A549 treated with Hydrocortisone at 1 μM for 4 hours (cell line): ENCODE measurements around the gene OSBPL3. TPM values are rescaled to one million over a fixed set of nuclear protein-coding genes. Genes with fewer than 3 reads are reported as not detected.

Experiments used
- total RNA-seq: library from RNA; stranded (reverse); fragments of 200-300 nt; extraction: Qiagen RNA extraction; gene quantifications from 5 replicates; pipeline ENCODE4 v1.2.3, GENCODE V29; 2022

OSBPL3 gene, protein sequence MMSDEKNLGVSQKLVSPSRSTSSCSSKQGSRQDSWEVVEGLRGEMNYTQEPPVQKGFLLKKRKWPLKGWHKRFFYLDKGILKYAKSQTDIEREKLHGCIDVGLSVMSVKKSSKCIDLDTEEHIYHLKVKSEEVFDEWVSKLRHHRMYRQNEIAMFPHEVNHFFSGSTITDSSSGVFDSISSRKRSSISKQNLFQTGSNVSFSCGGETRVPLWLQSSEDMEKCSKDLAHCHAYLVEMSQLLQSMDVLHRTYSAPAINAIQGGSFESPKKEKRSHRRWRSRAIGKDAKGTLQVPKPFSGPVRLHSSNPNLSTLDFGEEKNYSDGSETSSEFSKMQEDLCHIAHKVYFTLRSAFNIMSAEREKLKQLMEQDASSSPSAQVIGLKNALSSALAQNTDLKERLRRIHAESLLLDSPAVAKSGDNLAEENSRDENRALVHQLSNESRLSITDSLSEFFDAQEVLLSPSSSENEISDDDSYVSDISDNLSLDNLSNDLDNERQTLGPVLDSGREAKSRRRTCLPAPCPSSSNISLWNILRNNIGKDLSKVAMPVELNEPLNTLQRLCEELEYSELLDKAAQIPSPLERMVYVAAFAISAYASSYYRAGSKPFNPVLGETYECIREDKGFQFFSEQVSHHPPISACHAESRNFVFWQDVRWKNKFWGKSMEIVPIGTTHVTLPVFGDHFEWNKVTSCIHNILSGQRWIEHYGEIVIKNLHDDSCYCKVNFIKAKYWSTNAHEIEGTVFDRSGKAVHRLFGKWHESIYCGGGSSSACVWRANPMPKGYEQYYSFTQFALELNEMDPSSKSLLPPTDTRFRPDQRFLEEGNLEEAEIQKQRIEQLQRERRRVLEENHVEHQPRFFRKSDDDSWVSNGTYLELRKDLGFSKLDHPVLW
- total RNA-seq = 11.2 to 16.1 TPM (median 13.9 TPM) in 5 replicates

DNA sequence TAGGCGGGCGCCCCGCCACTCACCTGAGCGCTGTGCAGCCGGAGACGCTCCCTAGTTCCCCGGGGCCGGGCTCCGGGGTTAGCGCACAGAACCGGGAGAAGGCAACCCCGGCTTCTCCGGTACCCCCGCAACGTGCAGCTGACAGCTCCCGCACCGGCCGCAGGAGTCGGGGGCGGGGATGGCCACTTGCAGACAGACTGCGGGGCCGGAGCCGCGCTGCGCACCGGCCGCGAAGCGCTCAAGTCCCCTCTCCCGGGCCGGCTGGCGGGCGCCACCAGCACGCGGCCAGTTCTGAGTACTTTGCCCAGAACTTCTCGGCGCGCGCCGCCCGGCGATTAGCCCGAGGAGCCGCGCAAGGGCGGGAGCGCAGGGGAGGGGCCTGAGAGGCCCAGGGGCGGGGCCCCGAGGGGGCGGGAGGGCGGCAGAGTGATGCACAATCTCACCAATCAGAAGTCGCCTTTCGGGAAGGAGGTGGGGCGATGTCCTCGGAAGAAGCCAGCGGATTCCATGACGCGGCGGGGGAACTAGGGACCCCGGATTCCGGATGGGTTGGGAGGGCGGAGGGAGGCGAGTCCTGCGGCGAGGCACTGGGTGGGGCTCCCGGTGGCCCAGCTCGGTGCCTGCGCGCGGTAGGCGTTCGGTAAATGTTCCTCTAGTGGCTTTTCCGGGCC lies at the start of gene OSBPL3:
Gene OSBPL3, minus strand, starts transcription at position 316 of the 671 bp plus-strand sequence. CDS start 87,706 bp downstream, outside the sequence.

DNA sequence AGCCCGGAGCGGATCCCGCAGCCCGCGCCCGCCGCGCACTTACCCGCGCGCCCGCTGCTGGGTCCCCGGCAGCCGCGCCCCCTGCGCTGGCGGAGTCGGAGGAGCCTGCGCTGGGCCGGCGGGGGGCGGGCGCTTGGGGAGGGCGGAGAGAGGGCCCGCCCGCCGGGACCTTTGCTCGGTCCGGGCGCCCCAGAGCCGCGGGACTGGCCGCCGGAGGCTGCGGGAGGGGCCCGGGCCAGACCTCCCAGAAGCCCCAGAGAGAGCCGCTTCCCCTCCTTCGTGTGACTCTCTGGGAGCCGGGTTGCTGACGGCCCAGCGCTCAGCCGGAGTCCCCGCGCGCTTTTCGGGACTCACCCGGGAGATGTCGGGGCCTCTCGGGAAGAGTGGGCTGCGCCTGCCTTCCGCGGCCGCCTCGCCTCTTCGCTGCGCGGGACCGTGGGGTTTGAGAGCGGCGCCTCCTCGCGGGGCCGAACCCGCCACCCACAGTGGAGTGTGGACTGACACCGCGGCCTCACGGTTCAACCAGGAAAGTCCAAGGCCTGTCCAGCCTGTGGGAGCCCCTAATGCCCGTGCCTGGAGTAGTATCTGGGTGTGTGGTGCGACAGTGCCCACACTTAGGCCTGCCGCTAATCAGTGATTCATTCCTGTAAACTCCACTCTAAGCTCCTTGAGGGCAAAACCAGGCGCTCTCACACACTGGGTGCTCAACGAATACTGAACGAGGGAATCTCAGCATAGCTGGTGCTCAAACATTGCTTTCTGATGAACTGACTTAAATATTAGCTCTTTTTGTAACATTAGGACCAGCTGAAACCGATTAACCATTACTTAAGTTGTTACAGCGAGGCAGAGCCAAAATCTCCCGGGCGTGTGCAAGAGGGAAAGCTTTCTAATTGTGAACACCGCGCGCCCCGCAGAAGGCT lies 222.4 kb downstream of the OSBPL3 start, which contains the start of gene GSDME:
Gene GSDME, minus strand, starts transcription at position 112 of the 923 bp plus-strand sequence. CDS start 7,690 bp downstream, outside the sequence.

Other genes starting within 250 kb of the OSBPL3 start
- 35.8 to 52.7 TPM (median 45.8 TPM) in 5 replicates for gene GSDME, start 222.7 kb downstream of the OSBPL3 start, total RNA-seq
- gene CYCS, start 145.1 kb upstream of the OSBPL3 start, total RNA-seq = 220 to 258 TPM (median 249 TPM) in 5 replicates
- not detected in 5 replicates for gene NPVF, start 248.3 kb upstream of the OSBPL3 start, total RNA-seq